ENCODE data around the gene CACNA1B. TPM values are rescaled to one million over a fixed set of nuclear protein-coding genes. Genes with fewer than 3 reads are reported as not detected.

Gene CACNA1B
- total and polyA plus RNA-seq, 2 of the 13 experiments (the other 11 are each of a cell fraction or from before 2014, with no cell fraction given) = under 0.01 to 0.04 TPM

GRCh38 chr9:138052322-138052615, 174.7 kb downstream of the CACNA1B start (continued):
- TF ChIP-seq ZNF784 (CRISPR knock-in tag; IDR thresholded peaks at IDR 0.05; ENCODE audit: borderline replicate concordance) = no peak
- TF ChIP-seq ZNF121 (CRISPR knock-in tag; IDR thresholded peaks at IDR 0.05) = no peak
- no peak for TF ChIP-seq MTF1 (CRISPR knock-in tag; IDR thresholded peaks at IDR 0.05)
- TF ChIP-seq ATF7 (IDR thresholded peaks at IDR 0.05) = no peak
- no peak for TF ChIP-seq ATF7 (CRISPR knock-in tag; IDR thresholded peaks at IDR 0.05)

GRCh38 chr9:138052635-138053320, 175.2 kb downstream of the CACNA1B start:
- 30% methylated on average over 8 of the region's 12 CpGs for WGBS (ENCODE audit: low lambda C conversion rate)
- DNase-seq (ENCODE audit: low spot score) (no peak), FAIRE-seq (no peak), ATAC-seq (no peak)
- intact Hi-C loops (cut with micrococcal nuclease; ENCODE audit: unreplicated experiment) (no loop called here), in situ Hi-C loops (cut with HindIII; ENCODE audit: extremely low pct_ligation_motif_present, low pct_unique_long_range_greater_than_20kb) (no loop called here)
- no peaks in the 10 kb centered on the region for H3K4me1 ChIP-seq (ENCODE audit: insufficient read depth, low read length)
- H3K79me2 ChIP-seq (ENCODE audit: insufficient read depth, low read length) = no peaks in the 10 kb centered on the region
- TF ChIP-seq ZNF296 (CRISPR knock-in tag; conservative IDR thresholded peaks at IDR 0.05) (no peak), HNRNPK (IDR thresholded peaks at IDR 0.05; ENCODE audit: low read depth, low read length, poor library complexity, severe bottlenecking) (no peak), SETDB1 (CRISPR knock-in tag; IDR thresholded peaks at IDR 0.05; ENCODE audit: borderline replicate concordance) (no peak), ZNF772 (CRISPR knock-in tag; IDR thresholded peaks at IDR 0.05) (no peak), ZBTB38 (CRISPR knock-in tag; IDR thresholded peaks at IDR 0.05) (no peak), ELF1 (CRISPR knock-in tag; IDR thresholded peaks at IDR 0.05) (no peak), ZNF496 (CRISPR knock-in tag; IDR thresholded peaks at IDR 0.05; ENCODE audit: insufficient replicate concordance) (no peak)
- H4K20me1 ChIP-seq (ENCODE audit: insufficient read depth, low read length) = no peaks in the 10 kb centered on the region
- no peak overlapping the region for H3K4me3 ChIP-seq (replicated peaks in 1 of 3; ENCODE audit: insufficient read depth in 1 of 3, low read depth in 2 of 3, low read length in 3 of 3)
- no peak overlapping the region for H3K27ac ChIP-seq (ENCODE audit: extremely low read length, insufficient read depth, low read length)
- H3K9me3 ChIP-seq (ENCODE audit: low read length) = no peaks in the 10 kb centered on the region
- H3K4me2 ChIP-seq (ENCODE audit: low read depth, low read length) = no peak overlapping the region
- peaks cover 9 to 58% of the 10 kb centered on the region in 2 experiments for H3K27me3 ChIP-seq (ENCODE audit: control insufficient read depth in 1 of 2, insufficient read depth in 2 of 2, low read length in 2 of 2)
- CTCF ChIA-PET (ENCODE audit: low intra/inter-chr PET ratio, low total read pairs) = no interaction called here
- POLR2A ChIA-PET = no interaction called here
- no peaks in the 10 kb centered on the region for H3K36me3 ChIP-seq (replicated peaks in 1 of 2; ENCODE audit: control insufficient read depth in 1 of 2, insufficient read depth in 2 of 2, low read length in 2 of 2)
- H3K9ac ChIP-seq (ENCODE audit: insufficient read depth, low read depth, low read length) = no peak overlapping the region
- no TSS peak for BruUV-seq (replicated peaks)
- no peak overlapping the region for H2AFZ ChIP-seq (ENCODE audit: low read length)

Measured in HepG2 (cell line).